ENCODE data around the gene OR4K13. TPM values are rescaled to one million over a fixed set of nuclear protein-coding genes. Genes with fewer than 3 reads are reported as not detected.

The OR4K13 gene, protein sequence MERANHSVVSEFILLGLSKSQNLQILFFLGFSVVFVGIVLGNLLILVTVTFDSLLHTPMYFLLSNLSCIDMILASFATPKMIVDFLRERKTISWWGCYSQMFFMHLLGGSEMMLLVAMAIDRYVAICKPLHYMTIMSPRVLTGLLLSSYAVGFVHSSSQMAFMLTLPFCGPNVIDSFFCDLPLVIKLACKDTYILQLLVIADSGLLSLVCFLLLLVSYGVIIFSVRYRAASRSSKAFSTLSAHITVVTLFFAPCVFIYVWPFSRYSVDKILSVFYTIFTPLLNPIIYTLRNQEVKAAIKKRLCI
- not detected for total RNA-seq (ENCODE audit: unreplicated experiment)
- long read RNA-seq = 0 reads

GRCh38 chr14:20035938-20036337, at the start of gene OR4K13:
Gene OR4K13 (minus strand): TSS chr14:20036038. CDS start chr14:20034758, 1,280 bp downstream.
- no peaks in the 10 kb centered on the region for H3K4me1 Mint-ChIP-seq (ENCODE audit: low read depth, unreplicated experiment)
- no peak within 1 kb of the TSS for H3K27ac Mint-ChIP-seq (ENCODE audit: unreplicated experiment)
- H3K27me3 Mint-ChIP-seq (ENCODE audit: unreplicated experiment) = no peaks in the 10 kb centered on the region
- TF ChIP-seq, protein P1, sequence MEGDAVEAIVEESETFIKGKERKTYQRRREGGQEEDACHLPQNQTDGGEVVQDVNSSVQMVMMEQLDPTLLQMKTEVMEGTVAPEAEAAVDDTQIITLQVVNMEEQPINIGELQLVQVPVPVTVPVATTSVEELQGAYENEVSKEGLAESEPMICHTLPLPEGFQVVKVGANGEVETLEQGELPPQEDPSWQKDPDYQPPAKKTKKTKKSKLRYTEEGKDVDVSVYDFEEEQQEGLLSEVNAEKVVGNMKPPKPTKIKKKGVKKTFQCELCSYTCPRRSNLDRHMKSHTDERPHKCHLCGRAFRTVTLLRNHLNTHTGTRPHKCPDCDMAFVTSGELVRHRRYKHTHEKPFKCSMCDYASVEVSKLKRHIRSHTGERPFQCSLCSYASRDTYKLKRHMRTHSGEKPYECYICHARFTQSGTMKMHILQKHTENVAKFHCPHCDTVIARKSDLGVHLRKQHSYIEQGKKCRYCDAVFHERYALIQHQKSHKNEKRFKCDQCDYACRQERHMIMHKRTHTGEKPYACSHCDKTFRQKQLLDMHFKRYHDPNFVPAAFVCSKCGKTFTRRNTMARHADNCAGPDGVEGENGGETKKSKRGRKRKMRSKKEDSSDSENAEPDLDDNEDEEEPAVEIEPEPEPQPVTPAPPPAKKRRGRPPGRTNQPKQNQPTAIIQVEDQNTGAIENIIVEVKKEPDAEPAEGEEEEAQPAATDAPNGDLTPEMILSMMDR (IDR thresholded peaks at IDR 0.05; ENCODE audit: partially characterized antibody, unreplicated experiment) = no peak
- peaks cover 7% of the 10 kb centered on the region for H3K36me3 Mint-ChIP-seq (ENCODE audit: unreplicated experiment)
- no peak within 1 kb of the TSS for H3K4me3 Mint-ChIP-seq (ENCODE audit: unreplicated experiment)
- H3K9me3 Mint-ChIP-seq (ENCODE audit: unreplicated experiment) = peaks cover 6% of the 10 kb centered on the region
- no peak for DNase-seq

DNA sequence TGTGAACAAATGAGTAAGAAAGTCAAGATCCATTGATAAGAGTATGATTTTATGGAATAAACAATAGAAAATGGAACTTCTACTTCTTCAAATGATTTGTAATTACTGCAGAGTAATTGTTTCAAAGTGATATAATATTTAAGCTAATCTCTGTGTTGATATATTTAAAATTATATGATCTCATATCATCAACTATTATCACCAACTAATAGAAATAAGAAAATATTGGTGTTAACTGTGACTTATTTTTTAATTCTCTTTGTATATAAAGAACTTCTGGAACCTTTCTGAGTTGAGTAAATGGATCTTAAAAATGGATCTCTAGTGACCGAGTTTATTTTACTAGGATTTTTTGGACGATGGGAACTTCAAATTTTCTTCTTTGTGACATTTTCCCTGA, 23.9 kb upstream of the OR4K13 start, which contains the start of gene OR4L1:
Gene OR4L1, plus strand, starts transcription at position 301 of the 400 bp plus-strand sequence. Its CDS starts 0 bp downstream, at position 301.
- no peak for DNase-seq
- no peak within 1 kb of the TSS for H3K4me3 Mint-ChIP-seq (ENCODE audit: unreplicated experiment)
- TF ChIP-seq, protein P1 (IDR thresholded peaks at IDR 0.05; ENCODE audit: partially characterized antibody, unreplicated experiment) = no peak
- no peak within 1 kb of the TSS for H3K27ac Mint-ChIP-seq (ENCODE audit: unreplicated experiment)
- H3K27me3 Mint-ChIP-seq (ENCODE audit: unreplicated experiment) = no peaks in the 10 kb centered on the region
- peaks cover 17% of the 10 kb centered on the region for H3K9me3 Mint-ChIP-seq (ENCODE audit: unreplicated experiment)
- no peaks in the 10 kb centered on the region for H3K4me1 Mint-ChIP-seq (ENCODE audit: low read depth, unreplicated experiment)
- H3K36me3 Mint-ChIP-seq (ENCODE audit: unreplicated experiment) = peaks cover 4% of the 10 kb centered on the region

GRCh38 chr14:20048202-20048601, 12.4 kb upstream of the OR4K13 start:
- TF ChIP-seq, protein P1 (IDR thresholded peaks at IDR 0.05; ENCODE audit: partially characterized antibody, unreplicated experiment) = no peak
- Mint-ChIP-seq H3K9me3 (ENCODE audit: unreplicated experiment) (peaks cover 15% of the 10 kb centered on the region), H3K4me3 (ENCODE audit: unreplicated experiment) (no peak overlapping the region), H3K27ac (ENCODE audit: unreplicated experiment) (no peak overlapping the region), H3K27me3 (ENCODE audit: unreplicated experiment) (peaks cover 2% of the 10 kb centered on the region), H3K4me1 (ENCODE audit: low read depth, unreplicated experiment) (no peaks in the 10 kb centered on the region), H3K36me3 (ENCODE audit: unreplicated experiment) (no peaks in the 10 kb centered on the region)
- no peak for DNase-seq

DNA sequence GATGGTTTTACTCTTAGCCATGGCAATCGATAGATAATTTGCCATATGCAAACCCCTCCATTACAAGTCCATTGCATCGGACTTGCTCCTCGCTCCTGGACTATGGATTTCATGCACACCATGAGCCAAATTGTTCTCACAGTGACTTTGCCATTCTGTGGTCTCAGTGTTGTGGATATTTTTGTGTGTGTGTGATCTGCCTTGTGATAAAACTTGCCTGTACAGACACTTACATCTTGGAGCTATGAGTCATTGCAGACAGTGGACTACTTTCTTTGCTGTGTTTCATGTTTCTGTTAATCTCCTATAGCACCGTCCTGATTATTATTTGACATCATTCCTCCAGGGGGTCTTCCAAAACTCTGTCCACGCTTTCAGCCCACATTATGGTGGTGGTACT, 8.4 kb upstream of the OR4K13 start:
- no peak overlapping the region for H3K27ac Mint-ChIP-seq (ENCODE audit: unreplicated experiment)
- peaks cover 2% of the 10 kb centered on the region for H3K27me3 Mint-ChIP-seq (ENCODE audit: unreplicated experiment)
- H3K36me3 Mint-ChIP-seq (ENCODE audit: unreplicated experiment) = no peaks in the 10 kb centered on the region
- TF ChIP-seq, protein P1 (IDR thresholded peaks at IDR 0.05; ENCODE audit: partially characterized antibody, unreplicated experiment) = no peak
- no peaks in the 10 kb centered on the region for H3K4me1 Mint-ChIP-seq (ENCODE audit: low read depth, unreplicated experiment)
- H3K9me3 Mint-ChIP-seq (ENCODE audit: unreplicated experiment) = peaks cover 12% of the 10 kb centered on the region
- DNase-seq = no peak
- no peak overlapping the region for H3K4me3 Mint-ChIP-seq (ENCODE audit: unreplicated experiment)

DNA sequence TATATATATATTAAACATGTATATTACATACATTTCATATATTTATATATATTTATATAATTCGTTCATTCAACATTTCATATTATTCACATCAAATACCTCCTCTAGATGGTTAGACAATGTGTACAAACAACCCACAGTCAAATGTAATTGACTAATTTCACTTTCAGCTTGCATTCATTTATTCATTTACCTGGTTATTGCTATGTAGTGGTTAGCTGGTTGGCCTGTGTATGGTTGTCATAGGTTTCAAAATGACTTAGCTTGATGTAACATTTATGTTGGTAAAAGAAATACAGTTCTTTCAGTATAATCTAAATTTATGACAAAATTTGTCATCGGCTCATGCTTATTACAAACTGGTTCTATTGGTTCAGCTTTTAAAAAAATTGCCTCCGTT, 389 bp downstream of the OR4K13 start:
- no peaks in the 10 kb centered on the region for H3K27me3 Mint-ChIP-seq (ENCODE audit: unreplicated experiment)
- no peak overlapping the region for H3K27ac Mint-ChIP-seq (ENCODE audit: unreplicated experiment)
- H3K9me3 Mint-ChIP-seq (ENCODE audit: unreplicated experiment) = peaks cover 5% of the 10 kb centered on the region
- H3K36me3 Mint-ChIP-seq (ENCODE audit: unreplicated experiment) = peaks cover 7% of the 10 kb centered on the region
- H3K4me3 Mint-ChIP-seq (ENCODE audit: unreplicated experiment) = no peak overlapping the region
- TF ChIP-seq, protein P1 (IDR thresholded peaks at IDR 0.05; ENCODE audit: partially characterized antibody, unreplicated experiment) = no peak
- DNase-seq = no peak
- no peaks in the 10 kb centered on the region for H3K4me1 Mint-ChIP-seq (ENCODE audit: low read depth, unreplicated experiment)

All from glutamatergic neuron (in vitro differentiated cells).